Midbrain (tissue), 1 donor: Measurements from ENCODE around the gene CNIH4.
"Not testable (repeated sequence)": the region's sequence is repeated elsewhere in the genome, so short reads cannot be mapped to it uniquely, and the experiment has no call there.

Experiments
- DNase-seq: peaks from one replicate; lab custom pipeline; 2025; lab: John Stamatoyannopoulos, UW

CNIH4 gene

GRCh38 chr1:224402472-224403036 lies 45.9 kb downstream of the CNIH4 start:
- no peak for DNase-seq

GRCh38 chr1:224404916-224405603 lies 48.4 kb downstream of the CNIH4 start:
- DNase-seq: no peak

DNA sequence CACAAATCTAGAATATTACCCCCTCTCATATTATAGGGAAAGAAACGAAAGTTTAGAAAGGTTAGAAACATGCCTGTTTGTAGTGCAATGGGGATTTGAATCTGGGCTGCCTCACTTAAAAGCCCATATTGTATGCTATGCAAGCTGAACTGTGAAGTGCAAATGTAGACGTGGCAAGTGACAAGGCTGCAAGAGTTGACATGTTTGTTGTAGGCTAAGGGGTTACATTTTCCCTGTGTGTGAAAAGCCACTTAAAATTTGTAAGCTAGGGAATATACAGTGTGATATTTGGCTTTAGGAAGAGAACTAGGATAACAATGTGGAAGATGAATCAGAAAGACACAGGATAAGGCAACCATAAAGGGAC lies 48.9 kb downstream of the CNIH4 start:
- no peak for DNase-seq

DNA sequence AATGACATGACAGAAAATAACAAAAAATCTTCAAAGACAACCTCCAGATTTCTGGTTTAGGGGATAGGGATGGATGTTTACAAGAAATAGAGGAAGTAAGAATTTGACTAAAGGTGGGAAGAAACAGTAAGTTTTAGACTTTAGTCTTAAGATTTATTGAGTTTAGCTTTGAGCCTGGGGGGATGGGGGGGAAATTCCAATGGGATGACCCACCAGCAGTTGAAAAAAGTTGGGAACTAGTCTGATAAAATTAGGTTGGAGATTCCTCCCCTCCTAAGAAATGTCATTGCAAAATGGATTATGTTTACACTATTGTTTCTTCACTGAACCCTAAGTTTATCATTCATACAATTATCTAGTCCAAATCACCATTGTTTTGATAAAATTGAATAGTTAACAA lies 49.5 kb downstream of the CNIH4 start:
- no peak for DNase-seq

- no peak for DNase-seq
Measured at GRCh38 chr1:224407571-224408293, 51.1 kb downstream of the CNIH4 start.

DNA sequence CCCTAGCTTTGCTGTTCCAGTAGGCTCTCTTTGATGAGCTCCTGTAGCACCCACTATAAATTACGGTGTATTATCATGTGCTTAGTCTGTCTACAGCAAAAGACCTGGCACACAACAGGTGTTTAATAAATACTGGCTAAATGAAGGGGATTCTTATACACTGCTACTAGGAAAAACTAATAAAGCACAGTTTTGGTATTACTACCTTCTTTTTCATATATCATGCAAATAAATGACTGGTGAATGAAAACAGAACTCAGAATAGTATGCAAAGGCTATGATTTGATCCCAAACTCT lies 51.6 kb downstream of the CNIH4 start:
- DNase-seq: no peak

DNA sequence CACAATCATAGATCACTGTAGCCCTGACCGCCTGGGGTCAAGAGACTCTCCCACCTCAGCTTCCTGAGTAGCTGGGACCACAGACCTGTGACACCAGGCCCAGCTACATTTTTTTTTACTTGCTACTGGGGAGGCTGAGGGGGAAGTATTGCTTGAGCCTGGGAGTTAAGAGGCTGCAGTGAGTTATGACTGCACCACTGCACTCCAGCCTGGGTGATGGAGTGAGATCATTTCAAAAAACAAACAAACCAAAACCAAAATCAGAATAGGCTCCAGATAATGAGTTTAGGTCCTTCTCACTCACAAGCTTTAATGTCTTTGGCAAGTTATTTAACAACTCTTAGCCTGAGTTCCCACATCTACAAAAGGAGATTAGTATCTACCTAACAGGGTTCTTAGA lies 55.1 kb downstream of the CNIH4 start:
- no peak for DNase-seq

DNA sequence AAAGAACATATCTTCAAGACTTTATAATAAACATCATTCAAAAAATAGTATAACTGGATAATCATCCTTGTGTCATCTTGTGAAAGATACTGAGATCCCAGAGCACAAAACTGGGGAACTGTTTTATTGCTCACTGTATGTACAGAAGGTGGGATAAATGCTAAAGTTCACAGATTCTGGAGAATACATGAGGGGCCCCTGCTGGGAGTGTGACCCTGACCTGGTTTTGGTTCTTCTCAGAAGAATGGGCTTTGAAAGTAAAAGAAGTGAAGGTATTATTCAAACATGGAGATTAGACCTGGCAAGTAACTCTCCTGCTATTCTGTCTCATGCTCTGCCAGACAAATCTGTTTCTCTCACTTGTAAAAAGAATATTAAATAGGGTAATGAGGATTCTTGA lies 63.4 kb downstream of the CNIH4 start:
- DNase-seq: no peak

DNA sequence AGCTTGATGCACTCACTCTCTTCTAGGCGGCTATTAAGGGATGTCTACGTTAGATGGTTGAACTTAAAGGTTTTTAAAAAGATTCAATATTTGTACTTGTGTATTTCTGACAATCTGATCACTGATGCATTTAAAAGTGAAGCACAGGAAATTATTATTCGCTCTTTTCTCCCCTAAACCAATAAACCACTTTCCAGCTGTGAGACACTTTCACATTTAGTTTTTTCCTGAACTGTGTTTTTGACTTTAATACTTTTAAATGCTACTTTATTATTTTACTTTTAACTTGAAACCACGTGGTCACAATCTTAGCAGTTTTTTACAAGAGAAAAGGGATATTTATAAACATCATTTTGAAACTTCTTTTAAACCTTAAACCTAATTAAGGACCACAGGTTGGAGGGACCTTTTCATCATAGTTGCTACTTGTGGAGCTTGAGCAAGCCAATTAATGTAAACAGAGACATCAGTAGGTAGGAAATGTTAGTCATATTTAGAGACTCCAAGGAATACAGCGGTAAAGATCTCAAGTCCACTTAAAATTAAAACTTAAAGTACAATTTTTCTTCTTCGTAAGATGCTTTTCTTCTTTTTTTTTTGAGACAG lies 68.7 kb downstream of the CNIH4 start:
- no peak for DNase-seq

DNA sequence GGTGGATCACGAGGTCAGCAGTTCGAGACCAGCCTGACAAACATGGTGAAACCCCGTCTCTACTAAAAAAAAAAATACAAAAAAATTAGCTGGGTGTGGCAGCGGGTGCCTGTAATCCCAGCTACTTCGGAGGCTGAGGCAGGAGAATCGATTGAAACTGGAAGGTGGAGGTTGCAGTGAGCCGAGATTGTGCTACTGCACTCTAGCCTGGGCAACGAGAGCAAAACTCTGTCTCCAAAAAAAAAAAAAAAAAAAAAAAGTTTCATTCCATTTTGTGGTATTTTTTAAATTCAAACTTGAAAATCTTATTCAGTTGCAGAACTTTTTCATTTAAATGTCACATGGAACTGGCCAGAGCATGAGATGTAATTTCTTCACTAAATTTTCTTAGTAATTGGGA lies 70.2 kb downstream of the CNIH4 start:
- DNase-seq: not testable (repeated sequence)

GRCh38 chr1:224427346-224427745 lies 70.7 kb downstream of the CNIH4 start:
- no peak for DNase-seq

DNA sequence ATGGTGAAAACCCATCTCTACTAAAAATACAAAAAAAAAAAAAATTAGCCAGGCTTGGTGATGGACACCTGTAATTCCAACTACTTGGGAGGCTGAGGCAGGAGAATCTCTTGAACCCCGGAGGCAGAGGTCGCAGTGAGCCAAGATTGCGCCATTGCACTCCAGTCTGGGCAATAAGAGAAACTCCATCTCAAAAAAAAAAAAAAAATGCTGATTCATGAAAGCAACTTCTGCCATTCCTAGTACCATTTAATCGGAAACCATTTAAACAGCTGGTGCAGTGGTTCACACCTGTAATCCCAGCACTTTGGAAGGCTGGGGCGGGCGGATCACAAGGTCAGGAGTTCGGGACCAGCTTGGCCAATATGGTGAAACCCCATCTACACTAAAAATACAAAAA lies 72.0 kb downstream of the CNIH4 start:
- not testable (repeated sequence) for DNase-seq
